IMR-90 (cell line): ENCODE data around the gene HOMER3. TPM values are rescaled to one million over a fixed set of nuclear protein-coding genes. Genes with fewer than 3 reads are reported as not detected.

Source experiments
- ATAC-seq: fragments of 200-7000 bp; cut with Tn5 transposase; 2 replicates; pipeline ENCODE4 v1.9.1; 2020; ENCODE audit warnings: low read depth, mild to moderate bottlenecking, moderate library complexity
- BruUV-seq: library from RNA; stranded (reverse); fragments of 400-500 nt; replicated peaks from 2 replicates; lab custom pipeline; 2021; lab: Mats Ljungman, UMichigan
- CTCF ChIA-PET: fragments of 300-600 bp; formaldehyde crosslinking; extraction: SDS; loops from one replicate; lab custom pipeline; 2021; ENCODE audit warnings: antibody characterized with exemption; lab: Yijun Ruan, JAX
- POLR2A ChIA-PET: fragments of 300-600 bp; sonication (Branson Sonifier 250); formaldehyde crosslinking; loops from one replicate; lab custom pipeline; 2022; ENCODE audit warnings: antibody characterized with exemption; ENCODE audit not compliant: unreplicated experiment; lab: Charles Lee
- DNase-seq: peaks from one replicate; pipeline ENCODE4 v3.0.0; 2013
- H2AFZ ChIP-seq: replicated peaks from 2 replicates; pipeline ENCODE3; 2013; ENCODE audit warnings: low read length, mild to moderate bottlenecking; ENCODE audit not compliant: poor library complexity
- H2AK5ac ChIP-seq: 2 replicates; pipeline ENCODE4 v1.6.1; 2013; ENCODE audit warnings: low read depth, low read length, inconsistent platforms
- H2AK9ac ChIP-seq: replicated peaks from 2 replicates; pipeline ENCODE3; 2013; ENCODE audit warnings: mild to moderate bottlenecking, low read depth, low read length, moderate library complexity; ENCODE audit not compliant: poor library complexity
- H2BK120ac ChIP-seq: 2 replicates; pipeline ENCODE4 v1.6.1; 2013; ENCODE audit warnings: low read depth, low read length, inconsistent platforms
- H2BK15ac ChIP-seq: 3 replicates; pipeline ENCODE4 v1.6.1; 2013; ENCODE audit warnings: low read depth, low read length, inconsistent platforms
- H2BK20ac ChIP-seq: 2 replicates; pipeline ENCODE4 v1.6.1; 2013; ENCODE audit warnings: low read depth, mild to moderate bottlenecking, inconsistent platforms, low read length, moderate library complexity
- H2BK5ac ChIP-seq: 2 replicates; pipeline ENCODE4 v1.6.1; 2013; ENCODE audit warnings: mild to moderate bottlenecking, low read depth, low read length, inconsistent platforms; ENCODE audit not compliant: poor library complexity, severe bottlenecking
- H3K14ac ChIP-seq: replicated peaks from 2 replicates; pipeline ENCODE4 v1.6.1; 2013; ENCODE audit warnings: low read depth, low read length, inconsistent platforms
- H3K18ac ChIP-seq: 2 replicates; pipeline ENCODE4 v1.6.1; 2013; ENCODE audit warnings: low read depth, low read length, control low read depth
- H3K23ac ChIP-seq: 2 replicates; pipeline ENCODE4 v1.6.1; 2013; ENCODE audit warnings: low read depth, low read length, inconsistent platforms
- H3K27ac ChIP-seq: 2 replicates; pipeline ENCODE4 v1.5.1; 2013; ENCODE audit warnings: mild to moderate bottlenecking, control low read depth, low read length; ENCODE audit not compliant: insufficient read depth
- H3K27me3 ChIP-seq: 2 replicates; pipeline ENCODE4 v1.6.1; 2013; ENCODE audit warnings: low read length; ENCODE audit not compliant: control insufficient read depth, insufficient read depth
- H3K36me3 ChIP-seq: 2 replicates; pipeline ENCODE4 v1.6.1; 2013; ENCODE audit warnings: low read length, mixed read lengths; ENCODE audit not compliant: control insufficient read depth, insufficient read depth
- H3K4ac ChIP-seq: 2 replicates; pipeline ENCODE4 v1.6.1; 2013; ENCODE audit warnings: low read depth, low read length, inconsistent platforms
- H3K4me1 ChIP-seq: 2 replicates; pipeline ENCODE4 v1.6.1; 2013; ENCODE audit warnings: low read length, mixed read lengths; ENCODE audit not compliant: control insufficient read depth, insufficient read depth
- H3K4me2 ChIP-seq: 2 replicates; pipeline ENCODE4 v1.6.1; 2013; ENCODE audit warnings: low read depth, mild to moderate bottlenecking, control low read depth, low read length, moderate library complexity
- H3K4me3 ChIP-seq: 2 replicates; pipeline ENCODE4 v1.5.1; 2013; ENCODE audit warnings: low read depth, mild to moderate bottlenecking, control low read depth, low read length, moderate library complexity; ENCODE audit not compliant: insufficient read depth
- H3K56ac ChIP-seq: 2 replicates; pipeline ENCODE4 v1.6.1; 2013; ENCODE audit warnings: low read length, inconsistent platforms; ENCODE audit not compliant: insufficient read depth; ENCODE audit errors: extremely low read depth
- H3K79me1 ChIP-seq, 2 experiments: 2 replicates each; pipeline ENCODE4 v1.6.1; 2013; ENCODE audit warnings: low read length in 2 of 2, inconsistent platforms in 1 of 2, low read depth in 1 of 2
- H3K9ac ChIP-seq: 2 replicates; pipeline ENCODE4 v1.6.1; 2013; ENCODE audit warnings: low read depth, low read length, control low read depth
- H3K9me1 ChIP-seq: 2 replicates; pipeline ENCODE4 v1.6.1; 2013; ENCODE audit warnings: low read length, inconsistent platforms; ENCODE audit not compliant: insufficient read depth
- H3K9me3 ChIP-seq: 2 replicates; pipeline ENCODE4 v1.6.1; 2013; ENCODE audit warnings: low read length; ENCODE audit not compliant: control insufficient read depth, insufficient read depth
- H4K20me1 ChIP-seq: 2 replicates; pipeline ENCODE4 v1.6.1; 2013; ENCODE audit warnings: low read length, inconsistent platforms; ENCODE audit not compliant: insufficient read depth
- H4K5ac ChIP-seq: 2 replicates; pipeline ENCODE4 v1.6.1; 2013; ENCODE audit warnings: mild to moderate bottlenecking, low read depth, low read length, control low read depth
- H4K8ac ChIP-seq, 2 experiments: 2 replicates each; pipeline ENCODE4 v1.6.1; 2013; ENCODE audit warnings: low read depth in 2 of 2, low read length in 2 of 2, control low read depth in 1 of 2, inconsistent platforms in 1 of 2
- H4K91ac ChIP-seq: 2 replicates; pipeline ENCODE4 v1.6.1; 2013; ENCODE audit warnings: low read depth, low read length, inconsistent platforms; ENCODE audit not compliant: insufficient read depth
- BHLHE40 ChIP-seq: fragments of 150-350 bp; IDR thresholded peaks from 2 replicates; pipeline ENCODE4 v1.6.1; 2016; ENCODE audit warnings: mild to moderate bottlenecking, low read depth, low read length
- CEBPB ChIP-seq: IDR thresholded peaks from 2 replicates; pipeline ENCODE4 v1.6.1; 2012; ENCODE audit warnings: low read depth, low read length, improper control_type of control experiment
- CTCF ChIP-seq: conservative IDR thresholded peaks from 2 replicates; pipeline ENCODE4 v1.5.1; 2012; ENCODE audit warnings: mild to moderate bottlenecking, low read depth, low read length, improper control_type of control experiment
- ELK1 ChIP-seq: fragments of 150-350 bp; IDR thresholded peaks from 2 replicates; pipeline ENCODE4 v1.6.1; 2016; ENCODE audit warnings: low read depth, mild to moderate bottlenecking, low read length, moderate library complexity, borderline replicate concordance
- FOS ChIP-seq: fragments of 150-350 bp; IDR thresholded peaks from 2 replicates; pipeline ENCODE4 v1.6.1; 2016; ENCODE audit warnings: low read depth, low read length
- NFE2L2 ChIP-seq: fragments of 150-350 bp; IDR thresholded peaks from 2 replicates; pipeline ENCODE4 v1.6.1; 2016; ENCODE audit warnings: low read depth, mild to moderate bottlenecking, low read length
- POLR2A ChIP-seq: IDR thresholded peaks from 2 replicates; pipeline ENCODE4 v1.6.1; 2012; ENCODE audit warnings: mild to moderate bottlenecking, low read depth, low read length
- RAD21 ChIP-seq: IDR thresholded peaks from 2 replicates; pipeline ENCODE4 v1.6.1; 2012; ENCODE audit warnings: low read length, improper control_type of control experiment
- RFX5 ChIP-seq: IDR thresholded peaks from 2 replicates; pipeline ENCODE4 v1.8.0; 2012; ENCODE audit warnings: low read depth, mild to moderate bottlenecking, low read length, moderate library complexity
- SMC3 ChIP-seq: fragments of 150-350 bp; IDR thresholded peaks from 2 replicates; pipeline ENCODE4 v1.6.1; 2016; ENCODE audit warnings: low read depth, mild to moderate bottlenecking, antibody characterized with exemption, low read length, moderate library complexity
- USF2 ChIP-seq: fragments of 150-350 bp; IDR thresholded peaks from 2 replicates; pipeline ENCODE4 v1.6.1; 2017; ENCODE audit warnings: mild to moderate bottlenecking, antibody characterized with exemption, low read length, low read depth
- WGBS, 2 experiments: methylation state at CpG; one replicate each; pipeline versions ENCODE4 v1.1.5 to v1.1.7; 2013; ENCODE audit warnings: missing lambda C conversion rate in 2 of 2; ENCODE audit not compliant: insufficient read length in 1 of 2; ENCODE audit errors: extremely low coverage in 2 of 2; 5-methylcytosine and 5-hydroxymethylcytosine counted together
- dilution Hi-C: fragments of 300-500 bp; cut with HindIII; formaldehyde crosslinking; loops from one replicate; pipeline ENCODE4 v1.14.3; 2018; ENCODE audit warnings: low sequenced_read_pairs; ENCODE audit not compliant: unreplicated experiment
- in situ Hi-C: fragments of 300-500 bp; cut with MboI; formaldehyde crosslinking; loops from 3 replicates; pipeline ENCODE4 v1.14.3; 2019; ENCODE audit warnings: low sequenced_read_pairs, inconsistent platforms, mixed read lengths
- intact Hi-C: fragments of 100-400 bp; cut with micrococcal nuclease; formaldehyde crosslinking; loops from 2 replicates; pipeline ENCODE4 v1.10.0; 2022
- polyA plus RNA-seq, 3 experiments: library from polyadenylated mRNA; depleted of rRNA; stranded (reverse); fragments of >200 nt; gene quantifications; 2 replicates each; pipeline ENCODE4 v1.2.3, GENCODE V29; 2012; ENCODE audit warnings: low replicate concordance in 1 of 3
- total RNA-seq: library from RNA; depleted of rRNA; stranded (reverse); fragments of >200 nt; gene quantifications from 2 replicates; pipeline ENCODE4 v1.2.3, GENCODE V29; 2012

HOMER3 gene
- total and polyA plus RNA-seq, 2 of the 4 experiments (the other 2 are of a cell fraction) = 53.4 to 77.0 TPM

GRCh38 chr19:18889949-18890745 is 50.9 kb downstream of the HOMER3 start:
- no peaks in the 10 kb centered on the region; the same call in 1 of the 2 replicates for H3K36me3 ChIP-seq
- no peak overlapping the region for H2BK20ac ChIP-seq
- H4K20me1 ChIP-seq = 0 out of 2 replicates have a peak, but pooled peaks cover 8% of the 10 kb centered on the region
- intact Hi-C loops (no loop called here), in situ Hi-C loops (no loop called here), dilution Hi-C loops (no loop called here)
- no peak overlapping the region for H3K14ac ChIP-seq
- no peak overlapping the region for H4K8ac ChIP-seq
- H3K9me1 ChIP-seq = no peaks in the 10 kb centered on the region
- no peak overlapping the region for H2AK9ac ChIP-seq
- H3K9me3 ChIP-seq = no peaks in the 10 kb centered on the region
- H3K27ac ChIP-seq = no peak overlapping the region
- no peak overlapping the region for H3K9ac ChIP-seq
- 65% methylated on average over 7 of the region's 10 CpGs; no CpG with 5 or more reads in 1 of the 2 experiments for WGBS, 2 experiments
- BruUV-seq = no TSS peak
- DNase-seq (no peak), ATAC-seq (no peak)
- H2BK15ac ChIP-seq = no peak overlapping the region
- POLR2A ChIA-PET = no interaction called here
- no peak overlapping the region for H3K18ac ChIP-seq
- no peak overlapping the region for H4K5ac ChIP-seq
- H3K23ac ChIP-seq = no peak overlapping the region
- H4K91ac ChIP-seq = no peak overlapping the region
- TF ChIP-seq USF2 (no peak), POLR2A (no peak), RFX5 (no peak), FOS (no peak), SMC3 (no peak), CTCF (no peak), ELK1 (no peak), CEBPB (no peak), NFE2L2 (no peak), RAD21 (no peak), BHLHE40 (no peak)
- H2BK5ac ChIP-seq = no peak overlapping the region
- H3K4me2 ChIP-seq = no peak overlapping the region
- CTCF ChIA-PET = interaction anchor here (0.5 to 1.1 kb wide), 2 partner anchors 15 to 82 kb away, joined by 5 read pairs; no protein-coding TSS in a partner anchor
- no peak overlapping the region for H3K56ac ChIP-seq
- no peak overlapping the region for H3K4ac ChIP-seq
- no peak overlapping the region for H2AFZ ChIP-seq
- H2BK120ac ChIP-seq = no peak overlapping the region
- H3K4me3 ChIP-seq = no peak overlapping the region
- no peaks in the 10 kb centered on the region for H3K79me1 ChIP-seq
- peaks cover 6% of the 10 kb centered on the region; the same call in 1 of the 2 replicates for H3K4me1 ChIP-seq
- H2AK5ac ChIP-seq = no peak overlapping the region
- H3K27me3 ChIP-seq = peaks cover 6% of the 10 kb centered on the region; the same call in 1 of the 2 replicates
